ENCODE measurements around the gene ANKRD33B. TPM values are rescaled to one million over a fixed set of nuclear protein-coding genes. Genes with fewer than 3 reads are reported as not detected.
A peak's percentile ranks its signal among the peaks of the same experiment; 100 is the strongest.

Gene ANKRD33B
- total and polyA plus RNA-seq, 2 experiments from 2014 or later: 2.9 to 15.4 TPM

DNA sequence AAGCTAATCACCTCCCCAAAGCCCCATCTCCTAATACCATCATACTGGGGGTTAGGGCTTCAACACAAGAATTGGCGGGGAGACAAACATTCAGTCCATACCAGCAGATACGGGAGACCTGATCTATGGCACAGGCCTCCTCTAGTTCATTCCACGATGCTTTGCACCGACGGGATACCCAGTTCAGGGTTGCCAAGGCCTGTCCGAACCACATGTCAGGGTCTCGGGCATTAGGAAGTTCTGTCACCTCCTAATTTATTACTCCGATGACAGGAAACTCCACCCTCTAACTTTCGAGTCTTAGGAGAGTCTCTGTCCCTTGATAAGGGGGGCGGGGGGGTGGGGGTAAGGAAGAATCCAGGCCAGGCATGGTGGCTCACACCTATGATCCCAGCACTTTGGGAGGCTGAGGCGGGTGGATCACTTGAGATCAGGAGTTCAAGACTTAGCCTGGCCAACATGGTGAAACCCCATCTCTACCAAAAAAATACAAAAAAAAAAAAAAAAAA, 23.8 kb upstream of the ANKRD33B start:
- Histone ChIP-seq H3K79me2 (replicated peaks; ENCODE audit: insufficient read depth) (no peaks in the 10 kb centered on the region), H3K4me3 (no peak overlapping the region), H3K27ac (ENCODE audit: low read depth) (no peak overlapping the region), H4K20me1 (replicated peaks; ENCODE audit: insufficient read depth) (no peaks in the 10 kb centered on the region), H3K4me1 (ENCODE audit: insufficient read depth) (no peaks in the 10 kb centered on the region), H2AFZ (no peak overlapping the region), H3K27me3 (ENCODE audit: insufficient read depth) (no peaks in the 10 kb centered on the region), H3F3A (replicated peaks; ENCODE audit: low read depth) (no peaks in the 10 kb centered on the region), H3K9me2 (ENCODE audit: insufficient read depth) (no peaks in the 10 kb centered on the region), H3K36me3 (ENCODE audit: insufficient read depth) (no peaks in the 10 kb centered on the region), H3K4me2 (no peak overlapping the region)
- DNase-seq (ENCODE audit: low spot score) (no peak), ATAC-seq (no peak)
- Mint-ChIP-seq H3K9me3 (no peaks in the 10 kb centered on the region), H3K4me1 (peaks cover 4% of the 10 kb centered on the region), H3K27ac (no peak overlapping the region), H3K4me3 (no peak overlapping the region), H3K27me3 (ENCODE audit: insufficient read depth, low read depth, poor library complexity) (peaks cover 4% of the 10 kb centered on the region), H3K36me3 (ENCODE audit: low read depth) (no peaks in the 10 kb centered on the region)
- no peak for TF ChIP-seq EZH2 (IDR thresholded peaks at IDR 0.05; ENCODE audit: low read depth, unreplicated experiment)
- TF ChIP-seq ZNF114 (CRISPR knock-in tag; IDR thresholded peaks at IDR 0.05): no peak
- TF ChIP-seq JUNB (IDR thresholded peaks at IDR 0.05; ENCODE audit: unreplicated experiment): no peak
- TF ChIP-seq EZH2phosphoT487 (IDR thresholded peaks at IDR 0.05; ENCODE audit: unreplicated experiment): no peak
- TF ChIP-seq, protein P1, sequence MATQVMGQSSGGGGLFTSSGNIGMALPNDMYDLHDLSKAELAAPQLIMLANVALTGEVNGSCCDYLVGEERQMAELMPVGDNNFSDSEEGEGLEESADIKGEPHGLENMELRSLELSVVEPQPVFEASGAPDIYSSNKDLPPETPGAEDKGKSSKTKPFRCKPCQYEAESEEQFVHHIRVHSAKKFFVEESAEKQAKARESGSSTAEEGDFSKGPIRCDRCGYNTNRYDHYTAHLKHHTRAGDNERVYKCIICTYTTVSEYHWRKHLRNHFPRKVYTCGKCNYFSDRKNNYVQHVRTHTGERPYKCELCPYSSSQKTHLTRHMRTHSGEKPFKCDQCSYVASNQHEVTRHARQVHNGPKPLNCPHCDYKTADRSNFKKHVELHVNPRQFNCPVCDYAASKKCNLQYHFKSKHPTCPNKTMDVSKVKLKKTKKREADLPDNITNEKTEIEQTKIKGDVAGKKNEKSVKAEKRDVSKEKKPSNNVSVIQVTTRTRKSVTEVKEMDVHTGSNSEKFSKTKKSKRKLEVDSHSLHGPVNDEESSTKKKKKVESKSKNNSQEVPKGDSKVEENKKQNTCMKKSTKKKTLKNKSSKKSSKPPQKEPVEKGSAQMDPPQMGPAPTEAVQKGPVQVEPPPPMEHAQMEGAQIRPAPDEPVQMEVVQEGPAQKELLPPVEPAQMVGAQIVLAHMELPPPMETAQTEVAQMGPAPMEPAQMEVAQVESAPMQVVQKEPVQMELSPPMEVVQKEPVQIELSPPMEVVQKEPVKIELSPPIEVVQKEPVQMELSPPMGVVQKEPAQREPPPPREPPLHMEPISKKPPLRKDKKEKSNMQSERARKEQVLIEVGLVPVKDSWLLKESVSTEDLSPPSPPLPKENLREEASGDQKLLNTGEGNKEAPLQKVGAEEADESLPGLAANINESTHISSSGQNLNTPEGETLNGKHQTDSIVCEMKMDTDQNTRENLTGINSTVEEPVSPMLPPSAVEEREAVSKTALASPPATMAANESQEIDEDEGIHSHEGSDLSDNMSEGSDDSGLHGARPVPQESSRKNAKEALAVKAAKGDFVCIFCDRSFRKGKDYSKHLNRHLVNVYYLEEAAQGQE (IDR thresholded peaks at IDR 0.05; ENCODE audit: unreplicated experiment): no peak
- no peak for TF ChIP-seq CREB1 (CRISPR knock-in tag; IDR thresholded peaks at IDR 0.05; ENCODE audit: low read depth)
- TF ChIP-seq, protein P2, sequence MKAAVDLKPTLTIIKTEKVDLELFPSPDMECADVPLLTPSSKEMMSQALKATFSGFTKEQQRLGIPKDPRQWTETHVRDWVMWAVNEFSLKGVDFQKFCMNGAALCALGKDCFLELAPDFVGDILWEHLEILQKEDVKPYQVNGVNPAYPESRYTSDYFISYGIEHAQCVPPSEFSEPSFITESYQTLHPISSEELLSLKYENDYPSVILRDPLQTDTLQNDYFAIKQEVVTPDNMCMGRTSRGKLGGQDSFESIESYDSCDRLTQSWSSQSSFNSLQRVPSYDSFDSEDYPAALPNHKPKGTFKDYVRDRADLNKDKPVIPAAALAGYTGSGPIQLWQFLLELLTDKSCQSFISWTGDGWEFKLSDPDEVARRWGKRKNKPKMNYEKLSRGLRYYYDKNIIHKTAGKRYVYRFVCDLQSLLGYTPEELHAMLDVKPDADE (IDR thresholded peaks at IDR 0.05): no peak

DNA sequence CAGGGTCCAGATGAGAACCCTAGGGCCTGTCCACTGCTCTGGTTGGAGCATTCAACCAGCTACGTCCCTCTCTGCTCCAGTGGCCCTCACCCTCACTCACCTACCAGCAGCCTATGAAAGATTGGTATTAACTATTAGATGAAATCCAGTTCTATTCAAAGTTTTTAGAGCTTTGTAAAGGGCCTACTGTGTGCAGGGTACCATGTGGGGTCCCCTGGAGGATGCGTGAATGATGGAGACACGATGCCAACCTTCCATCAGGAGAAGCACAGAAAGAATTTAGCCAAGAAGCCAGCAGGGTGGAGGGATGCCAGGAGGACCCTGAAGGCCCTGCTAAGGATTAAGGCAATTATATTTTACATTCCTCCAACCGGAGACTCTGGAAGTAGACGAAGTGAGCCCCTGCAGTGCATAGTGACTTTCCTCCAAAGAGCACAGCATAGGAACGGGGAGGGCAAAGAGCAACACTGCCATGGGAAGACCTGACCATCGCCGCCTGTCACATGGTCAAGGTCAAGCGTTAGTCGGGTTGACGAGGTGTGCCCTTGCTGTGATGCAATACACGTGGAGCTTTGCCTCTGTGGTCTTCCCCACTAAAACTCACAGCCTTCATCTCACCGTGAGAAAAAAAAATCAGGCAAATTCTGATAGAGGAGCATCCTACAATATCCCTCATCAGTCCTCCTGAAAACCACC, 22.8 kb upstream of the ANKRD33B start:
- Mint-ChIP-seq H3K4me1 (peaks cover 4% of the 10 kb centered on the region), H3K36me3 (ENCODE audit: low read depth) (no peaks in the 10 kb centered on the region), H3K4me3 (no peak overlapping the region), H3K27ac (no peak overlapping the region), H3K9me3 (no peaks in the 10 kb centered on the region), H3K27me3 (ENCODE audit: insufficient read depth, low read depth, poor library complexity) (no peaks in the 10 kb centered on the region)
- Histone ChIP-seq H3K4me1 (ENCODE audit: insufficient read depth) (no peaks in the 10 kb centered on the region), H3K4me2 (no peak overlapping the region), H3K9me2 (ENCODE audit: insufficient read depth) (no peaks in the 10 kb centered on the region), H3K4me3 (no peak overlapping the region), H3K79me2 (replicated peaks; ENCODE audit: insufficient read depth) (no peaks in the 10 kb centered on the region), H2AFZ (peak overlapping the region; percentile 33), H3F3A (replicated peaks; ENCODE audit: low read depth) (no peaks in the 10 kb centered on the region), H3K36me3 (ENCODE audit: insufficient read depth) (no peaks in the 10 kb centered on the region), H3K27me3 (ENCODE audit: insufficient read depth) (no peaks in the 10 kb centered on the region), H4K20me1 (replicated peaks; ENCODE audit: insufficient read depth) (no peaks in the 10 kb centered on the region), H3K27ac (ENCODE audit: low read depth) (no peak overlapping the region)
- DNase-seq (ENCODE audit: low spot score) (no peak), ATAC-seq (no peak)
- TF ChIP-seq, protein P3, sequence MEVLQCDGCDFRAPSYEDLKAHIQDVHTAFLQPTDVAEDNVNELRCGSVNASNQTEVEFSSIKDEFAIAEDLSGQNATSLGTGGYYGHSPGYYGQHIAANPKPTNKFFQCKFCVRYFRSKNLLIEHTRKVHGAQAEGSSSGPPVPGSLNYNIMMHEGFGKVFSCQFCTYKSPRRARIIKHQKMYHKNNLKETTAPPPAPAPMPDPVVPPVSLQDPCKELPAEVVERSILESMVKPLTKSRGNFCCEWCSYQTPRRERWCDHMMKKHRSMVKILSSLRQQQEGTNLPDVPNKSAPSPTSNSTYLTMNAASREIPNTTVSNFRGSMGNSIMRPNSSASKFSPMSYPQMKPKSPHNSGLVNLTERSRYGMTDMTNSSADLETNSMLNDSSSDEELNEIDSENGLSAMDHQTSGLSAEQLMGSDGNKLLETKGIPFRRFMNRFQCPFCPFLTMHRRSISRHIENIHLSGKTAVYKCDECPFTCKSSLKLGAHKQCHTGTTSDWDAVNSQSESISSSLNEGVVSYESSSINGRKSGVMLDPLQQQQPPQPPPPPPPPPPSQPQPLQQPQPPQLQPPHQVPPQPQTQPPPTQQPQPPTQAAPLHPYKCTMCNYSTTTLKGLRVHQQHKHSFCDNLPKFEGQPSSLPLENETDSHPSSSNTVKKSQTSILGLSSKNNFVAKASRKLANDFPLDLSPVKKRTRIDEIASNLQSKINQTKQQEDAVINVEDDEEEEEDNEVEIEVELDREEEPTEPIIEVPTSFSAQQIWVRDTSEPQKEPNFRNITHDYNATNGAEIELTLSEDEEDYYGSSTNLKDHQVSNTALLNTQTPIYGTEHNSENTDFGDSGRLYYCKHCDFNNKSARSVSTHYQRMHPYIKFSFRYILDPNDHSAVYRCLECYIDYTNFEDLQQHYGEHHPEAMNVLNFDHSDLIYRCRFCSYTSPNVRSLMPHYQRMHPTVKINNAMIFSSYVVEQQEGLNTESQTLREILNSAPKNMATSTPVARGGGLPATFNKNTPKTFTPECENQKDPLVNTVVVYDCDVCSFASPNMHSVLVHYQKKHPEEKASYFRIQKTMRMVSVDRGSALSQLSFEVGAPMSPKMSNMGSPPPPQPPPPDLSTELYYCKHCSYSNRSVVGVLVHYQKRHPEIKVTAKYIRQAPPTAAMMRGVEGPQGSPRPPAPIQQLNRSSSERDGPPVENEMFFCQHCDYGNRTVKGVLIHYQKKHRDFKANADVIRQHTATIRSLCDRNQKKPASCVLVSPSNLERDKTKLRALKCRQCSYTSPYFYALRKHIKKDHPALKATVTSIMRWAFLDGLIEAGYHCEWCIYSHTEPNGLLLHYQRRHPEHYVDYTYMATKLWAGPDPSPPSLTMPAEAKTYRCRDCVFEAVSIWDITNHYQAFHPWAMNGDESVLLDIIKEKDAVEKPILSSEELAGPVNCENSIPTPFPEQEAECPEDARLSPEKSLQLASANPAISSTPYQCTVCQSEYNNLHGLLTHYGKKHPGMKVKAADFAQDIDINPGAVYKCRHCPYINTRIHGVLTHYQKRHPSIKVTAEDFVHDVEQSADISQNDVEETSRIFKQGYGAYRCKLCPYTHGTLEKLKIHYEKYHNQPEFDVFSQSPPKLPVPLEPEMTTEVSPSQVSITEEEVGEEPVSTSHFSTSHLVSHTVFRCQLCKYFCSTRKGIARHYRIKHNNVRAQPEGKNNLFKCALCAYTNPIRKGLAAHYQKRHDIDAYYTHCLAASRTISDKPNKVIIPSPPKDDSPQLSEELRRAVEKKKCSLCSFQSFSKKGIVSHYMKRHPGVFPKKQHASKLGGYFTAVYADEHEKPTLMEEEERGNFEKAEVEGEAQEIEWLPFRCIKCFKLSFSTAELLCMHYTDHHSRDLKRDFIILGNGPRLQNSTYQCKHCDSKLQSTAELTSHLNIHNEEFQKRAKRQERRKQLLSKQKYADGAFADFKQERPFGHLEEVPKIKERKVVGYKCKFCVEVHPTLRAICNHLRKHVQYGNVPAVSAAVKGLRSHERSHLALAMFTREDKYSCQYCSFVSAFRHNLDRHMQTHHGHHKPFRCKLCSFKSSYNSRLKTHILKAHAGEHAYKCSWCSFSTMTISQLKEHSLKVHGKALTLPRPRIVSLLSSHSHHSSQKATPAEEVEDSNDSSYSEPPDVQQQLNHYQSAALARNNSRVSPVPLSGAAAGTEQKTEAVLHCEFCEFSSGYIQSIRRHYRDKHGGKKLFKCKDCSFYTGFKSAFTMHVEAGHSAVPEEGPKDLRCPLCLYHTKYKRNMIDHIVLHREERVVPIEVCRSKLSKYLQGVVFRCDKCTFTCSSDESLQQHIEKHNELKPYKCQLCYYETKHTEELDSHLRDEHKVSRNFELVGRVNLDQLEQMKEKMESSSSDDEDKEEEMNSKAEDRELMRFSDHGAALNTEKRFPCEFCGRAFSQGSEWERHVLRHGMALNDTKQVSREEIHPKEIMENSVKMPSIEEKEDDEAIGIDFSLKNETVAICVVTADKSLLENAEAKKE (CRISPR knock-in tag; IDR thresholded peaks at IDR 0.05): no peak
- TF ChIP-seq ZNF331 (CRISPR knock-in tag; IDR thresholded peaks at IDR 0.05; ENCODE audit: low read depth): no peak

Measured in GM23338 (cell line).